ENCODE data around the gene MYH15. TPM values are rescaled to one million over a fixed set of nuclear protein-coding genes. Genes with fewer than 3 reads are reported as not detected.

MYH15 gene
- total RNA-seq, 1 donor from 2014 or later: 1.0 TPM

GRCh38 chr3:108485146-108485545, 25.2 kb downstream of the MYH15 start:
- TF ChIP-seq CTCF (IDR thresholded peaks at IDR 0.05; ENCODE audit: partially characterized antibody, unreplicated experiment): no peak
- Mint-ChIP-seq H3K4me3 (ENCODE audit: unreplicated experiment) (peak overlapping the region; percentile 66), H3K4me1 (ENCODE audit: low read depth, unreplicated experiment) (peaks cover 30% of the 10 kb centered on the region), H3K27me3 (ENCODE audit: unreplicated experiment) (no peaks in the 10 kb centered on the region), H3K27ac (ENCODE audit: unreplicated experiment) (peak overlapping the region; percentile 84), H3K9me3 (ENCODE audit: unreplicated experiment) (no peaks in the 10 kb centered on the region), H3K36me3 (ENCODE audit: unreplicated experiment) (no peaks in the 10 kb centered on the region)
- DNase-seq: peak; percentile 57

DNA sequence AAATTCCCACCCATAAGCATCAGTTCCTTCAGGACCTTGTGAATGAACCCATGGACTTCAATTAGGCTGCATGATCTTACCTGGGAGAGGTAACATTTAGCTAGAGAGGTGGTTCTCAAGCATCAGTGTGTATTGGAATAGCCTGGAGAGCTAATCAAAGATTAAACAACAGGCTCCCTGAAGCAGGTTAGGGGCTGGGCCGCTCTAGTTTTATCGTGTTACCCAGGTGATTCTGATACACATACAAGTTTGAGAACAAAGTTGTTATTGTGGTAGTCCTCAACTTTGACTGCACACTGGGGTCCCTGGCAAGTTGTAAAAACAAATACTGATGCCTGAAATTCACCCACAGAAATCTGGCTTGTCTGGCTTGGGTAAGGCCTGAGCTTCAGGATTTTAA, 31.2 kb downstream of the MYH15 start:
- DNase-seq: no peak
- no peak for TF ChIP-seq CTCF (IDR thresholded peaks at IDR 0.05; ENCODE audit: partially characterized antibody, unreplicated experiment)
- H3K4me1 Mint-ChIP-seq (ENCODE audit: low read depth, unreplicated experiment): peaks cover 27% of the 10 kb centered on the region
- no peak overlapping the region for H3K27ac Mint-ChIP-seq (ENCODE audit: unreplicated experiment)
- H3K9me3 Mint-ChIP-seq (ENCODE audit: unreplicated experiment): peaks cover 1% of the 10 kb centered on the region
- no peaks in the 10 kb centered on the region for H3K36me3 Mint-ChIP-seq (ENCODE audit: unreplicated experiment)
- peaks cover 1% of the 10 kb centered on the region for H3K27me3 Mint-ChIP-seq (ENCODE audit: unreplicated experiment)
- H3K4me3 Mint-ChIP-seq (ENCODE audit: unreplicated experiment): no peak overlapping the region

DNA sequence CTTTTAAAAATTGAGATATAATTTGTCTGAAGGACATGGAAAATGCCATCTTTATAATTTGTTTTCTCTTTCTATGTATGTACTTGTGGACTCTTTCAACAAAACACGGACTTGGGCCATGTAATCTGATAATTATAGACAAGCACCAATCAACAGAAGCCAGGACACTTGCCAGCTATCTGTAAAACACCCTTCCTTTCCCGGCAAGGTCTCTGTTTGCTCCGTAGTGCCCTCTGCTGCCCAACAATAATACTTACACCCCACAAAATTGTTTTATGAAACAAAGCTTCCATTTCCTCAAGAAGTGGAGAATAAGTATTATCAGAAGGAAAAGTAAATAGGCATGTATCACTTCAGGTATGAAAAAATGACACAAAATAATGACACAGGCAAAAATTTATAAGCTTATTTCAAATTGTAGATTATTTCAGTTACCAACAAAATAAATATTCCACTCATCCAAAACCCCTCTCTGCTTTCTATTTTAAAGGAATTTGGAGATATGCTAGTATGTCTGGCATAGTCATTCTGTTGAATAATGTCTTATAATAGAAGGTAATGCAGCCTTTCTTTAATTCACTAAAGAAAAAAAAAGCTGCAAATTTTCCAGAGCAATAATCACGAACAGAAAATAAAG, 32.8 kb downstream of the MYH15 start:
- H3K36me3 Mint-ChIP-seq (ENCODE audit: unreplicated experiment): no peaks in the 10 kb centered on the region
- DNase-seq: peak; percentile 68
- peaks cover 3% of the 10 kb centered on the region for H3K27me3 Mint-ChIP-seq (ENCODE audit: unreplicated experiment)
- no peak overlapping the region for H3K27ac Mint-ChIP-seq (ENCODE audit: unreplicated experiment)
- H3K4me3 Mint-ChIP-seq (ENCODE audit: unreplicated experiment): no peak overlapping the region
- peaks cover 1% of the 10 kb centered on the region for H3K9me3 Mint-ChIP-seq (ENCODE audit: unreplicated experiment)
- H3K4me1 Mint-ChIP-seq (ENCODE audit: low read depth, unreplicated experiment): peaks cover 30% of the 10 kb centered on the region
- TF ChIP-seq CTCF (IDR thresholded peaks at IDR 0.05; ENCODE audit: partially characterized antibody, unreplicated experiment): peak; percentile 73

DNA sequence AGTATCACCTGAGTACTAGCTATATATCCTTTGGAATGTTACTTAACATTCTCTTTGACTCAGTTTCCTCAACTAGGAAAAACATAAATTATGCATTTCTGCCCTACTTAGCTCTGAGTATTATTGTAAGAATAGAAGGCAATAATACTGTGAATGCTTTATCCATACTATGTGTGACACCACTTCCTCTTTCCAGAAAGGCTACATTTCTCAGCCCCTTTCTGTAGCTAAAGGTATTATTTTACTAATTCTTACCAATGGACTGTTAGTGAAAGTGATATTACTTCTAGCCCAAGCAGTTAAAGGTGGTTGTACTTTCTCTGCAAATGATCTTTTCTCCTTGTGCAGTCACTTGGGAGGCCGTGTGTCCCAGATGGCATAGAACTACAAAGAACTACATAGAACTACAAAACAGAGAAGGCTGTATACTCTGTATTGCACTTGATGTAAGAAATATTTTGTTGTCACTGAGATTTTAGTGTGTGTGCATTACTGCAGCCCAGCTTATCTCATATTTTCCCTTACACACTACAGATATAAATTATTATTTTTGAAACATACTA, 35.1 kb downstream of the MYH15 start:
- Mint-ChIP-seq H3K9me3 (ENCODE audit: unreplicated experiment) (peaks cover 3% of the 10 kb centered on the region), H3K36me3 (ENCODE audit: unreplicated experiment) (no peaks in the 10 kb centered on the region), H3K4me3 (ENCODE audit: unreplicated experiment) (no peak overlapping the region), H3K27me3 (ENCODE audit: unreplicated experiment) (peaks cover 3% of the 10 kb centered on the region), H3K4me1 (ENCODE audit: low read depth, unreplicated experiment) (peaks cover 47% of the 10 kb centered on the region), H3K27ac (ENCODE audit: unreplicated experiment) (peak overlapping the region; percentile 92)
- DNase-seq: no peak
- no peak for TF ChIP-seq CTCF (IDR thresholded peaks at IDR 0.05; ENCODE audit: partially characterized antibody, unreplicated experiment)

DNA sequence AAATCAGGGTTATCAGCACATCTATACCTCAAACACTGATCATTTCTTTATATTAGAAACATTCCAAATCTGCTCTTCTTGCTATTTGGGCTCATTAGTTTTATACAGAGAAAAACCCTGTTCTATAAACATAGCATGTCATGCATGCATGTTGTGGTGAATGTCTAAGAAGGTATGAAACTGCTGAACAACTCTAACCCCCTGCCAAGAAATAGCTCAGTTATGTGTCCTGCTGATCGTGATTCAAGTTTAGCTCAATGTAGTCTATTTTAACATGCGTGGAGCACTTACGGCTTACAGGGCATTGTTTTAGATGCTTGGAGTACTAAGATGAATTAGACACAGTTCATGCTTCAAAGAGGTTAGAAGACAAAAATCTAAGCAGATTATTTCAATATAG, 35.8 kb downstream of the MYH15 start:
- Mint-ChIP-seq H3K36me3 (ENCODE audit: unreplicated experiment) (no peaks in the 10 kb centered on the region), H3K27ac (ENCODE audit: unreplicated experiment) (no peak overlapping the region), H3K4me3 (ENCODE audit: unreplicated experiment) (no peak overlapping the region), H3K4me1 (ENCODE audit: low read depth, unreplicated experiment) (peaks cover 47% of the 10 kb centered on the region), H3K27me3 (ENCODE audit: unreplicated experiment) (peaks cover 3% of the 10 kb centered on the region), H3K9me3 (ENCODE audit: unreplicated experiment) (peaks cover 3% of the 10 kb centered on the region)
- no peak for DNase-seq
- TF ChIP-seq CTCF (IDR thresholded peaks at IDR 0.05; ENCODE audit: partially characterized antibody, unreplicated experiment): no peak
